ENCODE results near the gene SLC4A4. TPM values are rescaled to one million over a fixed set of nuclear protein-coding genes. Genes with fewer than 3 reads are reported as not detected.

Gene SLC4A4
- total RNA-seq, 2 donors from 2014 or later = 0.52 to 0.81 TPM

GRCh38 chr4:71441186-71442169, 102.7 kb downstream of the SLC4A4 start:
- H3K27me3 Mint-ChIP-seq = peaks cover under 1% of the 10 kb centered on the region
- H3K36me3 Mint-ChIP-seq (ENCODE audit: low read depth) = no peaks in the 10 kb centered on the region

GRCh38 chr4:71442336-71442735, 103.5 kb downstream of the SLC4A4 start:
- Mint-ChIP-seq H3K36me3 (ENCODE audit: low read depth) (no peaks in the 10 kb centered on the region), H3K27me3 (peaks cover 9% of the 10 kb centered on the region), H3K27ac (no peak overlapping the region), H3K4me1 (no peaks in the 10 kb centered on the region), H3K4me3 (no peak overlapping the region)
- H3K9me3 ChIP-seq (ENCODE audit: control insufficient read depth, low read length, poor library complexity, severe bottlenecking) = no peaks in the 10 kb centered on the region
- ATAC-seq = no peak
- DNase-seq = no peak

More at GRCh38 chr4:71441186-71442169, 102.7 kb downstream of the SLC4A4 start:
- no peak for ATAC-seq
- DNase-seq = no peak
- H3K4me1 Mint-ChIP-seq = no peaks in the 10 kb centered on the region
- no peaks in the 10 kb centered on the region for H3K9me3 ChIP-seq (ENCODE audit: control insufficient read depth, low read length, poor library complexity, severe bottlenecking)
- no peak overlapping the region for H3K4me3 Mint-ChIP-seq
- H3K27ac Mint-ChIP-seq = no peak overlapping the region

- no peak for DNase-seq
- ATAC-seq = no peak
- H3K36me3 Mint-ChIP-seq (ENCODE audit: low read depth) = no peaks in the 10 kb centered on the region
- no peaks in the 10 kb centered on the region for H3K9me3 ChIP-seq (ENCODE audit: control insufficient read depth, low read length, poor library complexity, severe bottlenecking)
- H3K27me3 Mint-ChIP-seq = peaks cover 15% of the 10 kb centered on the region
- H3K4me1 Mint-ChIP-seq = no peaks in the 10 kb centered on the region
- no peak overlapping the region for H3K27ac Mint-ChIP-seq
- H3K4me3 Mint-ChIP-seq = no peak overlapping the region
These were observed 105.6 kb downstream of the SLC4A4 start for GRCh38 chr4:71444395-71444794.

- ATAC-seq (no peak), DNase-seq (no peak)
- Mint-ChIP-seq H3K27ac (no peak overlapping the region), H3K36me3 (ENCODE audit: low read depth) (no peaks in the 10 kb centered on the region), H3K4me1 (no peaks in the 10 kb centered on the region), H3K4me3 (no peak overlapping the region), H3K27me3 (peaks cover 25% of the 10 kb centered on the region)
- no peaks in the 10 kb centered on the region for H3K9me3 ChIP-seq (ENCODE audit: control insufficient read depth, low read length, poor library complexity, severe bottlenecking)
These were observed 107.0 kb downstream of the SLC4A4 start for GRCh38 chr4:71445811-71446210.

GRCh38 chr4:71446479-71447081, 107.8 kb downstream of the SLC4A4 start:
- no peaks in the 10 kb centered on the region for H3K9me3 ChIP-seq (ENCODE audit: control insufficient read depth, low read length, poor library complexity, severe bottlenecking)
- ATAC-seq = no peak
- no peak overlapping the region for H3K27ac Mint-ChIP-seq
- no peaks in the 10 kb centered on the region for H3K36me3 Mint-ChIP-seq (ENCODE audit: low read depth)
- peaks cover 32% of the 10 kb centered on the region for H3K27me3 Mint-ChIP-seq
- H3K4me1 Mint-ChIP-seq = no peaks in the 10 kb centered on the region
- no peak overlapping the region for H3K4me3 Mint-ChIP-seq
- no peak for DNase-seq

GRCh38 chr4:71449040-71449439, 110.2 kb downstream of the SLC4A4 start:
- H3K9me3 ChIP-seq (ENCODE audit: control insufficient read depth, low read length, poor library complexity, severe bottlenecking) = no peaks in the 10 kb centered on the region
- Mint-ChIP-seq H3K36me3 (ENCODE audit: low read depth) (no peaks in the 10 kb centered on the region), H3K27ac (no peak overlapping the region), H3K4me3 (no peak overlapping the region), H3K27me3 (peaks cover 41% of the 10 kb centered on the region), H3K4me1 (no peaks in the 10 kb centered on the region)
- DNase-seq (no peak), ATAC-seq (no peak)

GRCh38 chr4:71449878-71450277, 111.1 kb downstream of the SLC4A4 start:
- no peak for ATAC-seq
- Mint-ChIP-seq H3K27me3 (peaks cover 44% of the 10 kb centered on the region), H3K36me3 (ENCODE audit: low read depth) (no peaks in the 10 kb centered on the region), H3K27ac (no peak overlapping the region), H3K4me3 (no peak overlapping the region), H3K4me1 (no peaks in the 10 kb centered on the region)
- DNase-seq = no peak
- H3K9me3 ChIP-seq (ENCODE audit: control insufficient read depth, low read length, poor library complexity, severe bottlenecking) = no peaks in the 10 kb centered on the region

GRCh38 chr4:71453531-71453930, 114.7 kb downstream of the SLC4A4 start:
- no peaks in the 10 kb centered on the region for H3K4me1 Mint-ChIP-seq
- no peak for ATAC-seq
- H3K27ac Mint-ChIP-seq = no peak overlapping the region
- H3K9me3 ChIP-seq (ENCODE audit: control insufficient read depth, low read length, poor library complexity, severe bottlenecking) = no peaks in the 10 kb centered on the region
- no peak overlapping the region for H3K4me3 Mint-ChIP-seq
- no peaks in the 10 kb centered on the region for H3K36me3 Mint-ChIP-seq (ENCODE audit: low read depth)
- DNase-seq = no peak
- H3K27me3 Mint-ChIP-seq = peaks cover 38% of the 10 kb centered on the region

GRCh38 chr4:71456841-71457240, 118.0 kb downstream of the SLC4A4 start:
- no peaks in the 10 kb centered on the region for H3K36me3 Mint-ChIP-seq (ENCODE audit: low read depth)
- H3K27me3 Mint-ChIP-seq = peaks cover 18% of the 10 kb centered on the region
- H3K27ac Mint-ChIP-seq = no peak overlapping the region
- no peaks in the 10 kb centered on the region for H3K9me3 ChIP-seq (ENCODE audit: control insufficient read depth, low read length, poor library complexity, severe bottlenecking)
- DNase-seq (no peak), ATAC-seq (no peak)
- H3K4me1 Mint-ChIP-seq = no peaks in the 10 kb centered on the region
- no peak overlapping the region for H3K4me3 Mint-ChIP-seq

- Mint-ChIP-seq H3K27me3 (peaks cover 10% of the 10 kb centered on the region), H3K36me3 (ENCODE audit: low read depth) (no peaks in the 10 kb centered on the region)
- no peak for ATAC-seq
These were observed 121.6 kb downstream of the SLC4A4 start for GRCh38 chr4:71460371-71460770.

GRCh38 chr4:71461422-71461821, 122.6 kb downstream of the SLC4A4 start:
- ATAC-seq = no peak
- H3K27ac Mint-ChIP-seq = no peak overlapping the region
- H3K9me3 ChIP-seq (ENCODE audit: control insufficient read depth, low read length, poor library complexity, severe bottlenecking) = no peaks in the 10 kb centered on the region
- H3K4me1 Mint-ChIP-seq = no peaks in the 10 kb centered on the region
- H3K27me3 Mint-ChIP-seq = peaks cover 10% of the 10 kb centered on the region
- no peak overlapping the region for H3K4me3 Mint-ChIP-seq
- no peaks in the 10 kb centered on the region for H3K36me3 Mint-ChIP-seq (ENCODE audit: low read depth)
- DNase-seq = no peak

More at GRCh38 chr4:71460371-71460770, 121.6 kb downstream of the SLC4A4 start:
- Mint-ChIP-seq H3K27ac (no peak overlapping the region), H3K4me3 (no peak overlapping the region), H3K4me1 (no peaks in the 10 kb centered on the region)
- no peak for DNase-seq
- no peaks in the 10 kb centered on the region for H3K9me3 ChIP-seq (ENCODE audit: control insufficient read depth, low read length, poor library complexity, severe bottlenecking)

GRCh38 chr4:71466775-71467174, 128.0 kb downstream of the SLC4A4 start:
- no peak overlapping the region for H3K4me3 Mint-ChIP-seq
- DNase-seq (no peak), ATAC-seq (no peak)
- H3K36me3 Mint-ChIP-seq (ENCODE audit: low read depth) = no peaks in the 10 kb centered on the region
- H3K27me3 Mint-ChIP-seq = peaks cover 9% of the 10 kb centered on the region
- no peaks in the 10 kb centered on the region for H3K4me1 Mint-ChIP-seq
- H3K9me3 ChIP-seq (ENCODE audit: control insufficient read depth, low read length, poor library complexity, severe bottlenecking) = no peaks in the 10 kb centered on the region
- no peak overlapping the region for H3K27ac Mint-ChIP-seq

- no peaks in the 10 kb centered on the region for H3K9me3 ChIP-seq (ENCODE audit: control insufficient read depth, low read length, poor library complexity, severe bottlenecking)
- ATAC-seq (no peak), DNase-seq (no peak)
- Mint-ChIP-seq H3K27me3 (peaks cover 9% of the 10 kb centered on the region), H3K27ac (no peak overlapping the region), H3K36me3 (ENCODE audit: low read depth) (no peaks in the 10 kb centered on the region), H3K4me3 (no peak overlapping the region), H3K4me1 (no peaks in the 10 kb centered on the region)
These were observed 129.4 kb downstream of the SLC4A4 start for GRCh38 chr4:71468116-71468710.

Measured in T-helper 17 cell (primary cell).